ENCODE measurements around the gene FSTL4. TPM values are rescaled to one million over a fixed set of nuclear protein-coding genes. Genes with fewer than 3 reads are reported as not detected.

Gene FSTL4
- total RNA-seq, 1 experiment from 2014 or later, result 0.12 TPM

DNA sequence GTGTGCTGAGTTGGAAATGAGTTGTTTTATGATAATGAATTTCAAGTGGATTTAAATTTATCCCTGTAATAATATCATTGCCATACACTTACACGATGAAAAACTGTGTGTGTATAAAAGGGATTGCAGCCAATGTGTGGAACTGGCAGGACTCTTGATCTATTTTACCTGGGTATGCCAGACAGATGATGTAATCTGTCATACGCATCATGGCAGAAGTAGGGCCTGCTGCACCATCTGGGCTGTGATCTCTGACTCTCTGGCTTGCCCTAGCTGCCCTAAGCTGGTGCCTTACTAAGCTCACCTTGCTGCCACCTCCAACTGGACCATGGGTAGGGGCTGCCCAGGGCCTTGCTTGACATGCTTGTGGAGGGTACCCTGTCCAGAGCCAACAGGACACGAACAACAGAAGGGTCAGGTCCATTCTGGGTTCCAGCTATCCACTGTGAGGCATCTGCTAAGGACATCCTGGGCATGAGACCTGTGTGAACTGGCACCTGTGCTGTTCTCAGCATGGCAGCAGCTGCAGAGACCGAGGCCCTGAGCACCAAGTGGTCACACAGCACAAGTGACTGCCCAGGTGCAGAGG, 184.2 kb downstream of the FSTL4 start:
- DNase-seq (ENCODE audit: low read depth), result no peak

DNA sequence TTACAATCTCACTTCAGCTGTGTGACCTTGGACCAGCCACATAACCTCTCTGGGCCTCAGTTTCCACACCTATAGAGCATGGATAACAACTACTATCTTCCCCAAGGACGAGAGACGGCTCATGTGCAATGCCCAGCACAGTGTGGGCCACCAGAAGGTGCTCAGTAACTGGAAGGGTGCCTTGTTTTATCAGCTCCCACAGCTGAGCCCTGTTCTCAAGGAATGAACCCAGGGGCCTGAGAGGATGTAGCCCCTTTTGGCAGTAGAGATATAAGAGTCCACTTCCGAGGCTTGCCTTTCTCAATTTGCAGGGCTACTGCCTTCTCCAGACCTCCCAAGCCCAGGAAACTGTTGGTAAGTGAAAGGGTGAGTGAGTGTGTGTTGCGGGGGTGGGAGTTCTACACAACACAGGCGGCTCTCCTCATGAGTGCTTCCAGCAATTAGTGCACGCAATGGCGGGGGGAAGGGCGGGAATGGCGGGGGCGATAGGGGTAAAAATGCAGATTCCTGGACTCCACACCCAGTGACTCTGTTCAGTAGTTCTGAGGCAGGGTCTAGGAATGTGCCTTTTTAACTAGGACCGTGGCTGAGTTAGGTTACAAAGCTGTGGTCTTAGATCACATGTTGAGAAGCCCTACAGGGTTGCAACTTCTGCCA, 185.1 kb downstream of the FSTL4 start:
- no peak for DNase-seq (ENCODE audit: low read depth)

DNA sequence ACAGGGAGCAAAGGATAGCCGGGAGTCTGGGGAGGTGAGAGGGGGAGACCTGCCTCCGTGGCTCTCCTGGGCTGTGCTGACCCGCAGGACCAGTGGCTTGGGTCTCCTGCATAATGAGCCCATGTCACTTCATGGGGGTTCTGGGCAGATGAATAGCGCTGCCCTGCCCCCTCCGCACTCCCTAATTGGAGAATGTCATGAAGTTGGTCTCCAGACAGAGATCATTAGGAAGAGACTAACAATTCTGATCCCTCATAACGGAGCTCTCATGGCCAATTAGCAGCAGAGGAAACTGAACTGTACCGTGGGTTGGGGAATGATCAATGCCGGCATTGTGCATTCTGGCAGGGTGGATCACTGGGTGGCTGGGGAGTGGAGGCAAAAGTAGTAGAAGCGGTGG, 186.1 kb downstream of the FSTL4 start:
- no peak for DNase-seq (ENCODE audit: low read depth)

DNA sequence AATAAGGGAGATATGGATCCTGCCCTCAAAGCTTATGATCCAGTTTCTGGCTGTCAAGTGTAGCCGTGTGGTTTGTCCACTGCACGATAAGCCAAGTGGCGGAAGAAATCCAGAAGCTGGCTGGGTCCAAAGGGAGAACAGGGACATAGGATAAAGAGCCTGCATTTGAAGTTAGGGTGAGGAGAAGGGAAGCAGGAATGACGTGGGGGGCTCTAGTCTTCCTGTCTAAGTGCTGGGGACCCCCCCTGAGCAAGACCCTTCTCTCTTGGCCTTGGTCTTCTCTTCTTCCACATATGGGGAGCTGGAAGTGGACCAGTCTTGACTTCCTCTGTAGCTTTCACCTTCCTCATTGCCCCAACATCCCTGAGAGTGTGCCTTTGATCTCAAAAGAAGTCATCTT, 186.6 kb downstream of the FSTL4 start:
- no peak for DNase-seq (ENCODE audit: low read depth)

DNA sequence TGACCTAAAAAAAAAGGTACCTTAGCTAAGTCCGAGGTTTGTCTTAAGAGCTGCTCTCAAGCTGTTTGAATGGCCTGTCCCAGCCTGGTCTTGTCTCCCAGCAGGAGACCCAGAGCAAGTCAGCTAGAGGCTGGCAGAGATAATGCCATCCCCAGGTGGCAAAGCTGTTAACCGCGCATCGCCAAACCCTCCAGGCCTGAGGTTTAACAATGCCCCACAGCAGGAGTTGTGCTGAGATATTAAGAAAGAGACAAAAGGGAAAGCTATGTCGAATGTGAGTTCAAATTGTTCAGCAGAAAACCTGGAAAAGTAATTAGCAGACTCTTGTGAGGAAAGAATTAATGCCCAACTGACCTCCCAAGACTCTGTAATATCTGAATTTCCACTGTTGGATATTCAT, 187.1 kb downstream of the FSTL4 start:
- no peak for DNase-seq (ENCODE audit: low read depth)

DNA sequence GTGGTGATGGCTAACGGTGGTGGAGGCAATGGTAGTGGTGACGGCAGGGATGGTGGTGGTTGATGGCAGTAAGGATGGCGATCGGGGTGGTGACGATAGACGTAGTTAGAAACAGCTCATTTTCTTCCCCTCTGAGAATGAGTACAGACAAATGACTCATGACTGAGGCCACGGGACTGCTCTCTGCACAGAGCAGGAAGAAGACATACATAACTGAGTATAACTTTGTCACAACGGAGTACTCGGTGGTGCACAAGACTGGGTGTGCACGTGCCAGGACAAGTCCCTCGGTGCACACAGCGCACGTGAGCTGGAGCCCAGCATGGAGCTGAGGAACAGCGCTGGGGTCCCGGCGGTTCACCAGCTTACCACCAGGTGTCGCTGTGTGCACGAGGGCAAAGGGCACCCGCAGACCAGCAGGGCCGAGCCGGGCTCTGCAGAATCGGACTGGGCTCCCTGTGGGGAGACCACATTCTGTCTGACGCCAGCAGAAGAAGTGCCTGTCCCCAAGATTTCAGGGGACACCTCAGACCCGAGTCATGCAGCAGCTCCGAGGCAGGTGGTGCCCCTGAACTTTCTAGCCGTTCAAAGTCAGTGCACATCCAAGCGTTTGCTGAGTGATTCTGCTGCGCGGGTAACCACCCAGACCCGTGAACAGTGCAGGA, 188.6 kb downstream of the FSTL4 start:
- DNase-seq (ENCODE audit: low read depth), result peak; percentile 29

DNA sequence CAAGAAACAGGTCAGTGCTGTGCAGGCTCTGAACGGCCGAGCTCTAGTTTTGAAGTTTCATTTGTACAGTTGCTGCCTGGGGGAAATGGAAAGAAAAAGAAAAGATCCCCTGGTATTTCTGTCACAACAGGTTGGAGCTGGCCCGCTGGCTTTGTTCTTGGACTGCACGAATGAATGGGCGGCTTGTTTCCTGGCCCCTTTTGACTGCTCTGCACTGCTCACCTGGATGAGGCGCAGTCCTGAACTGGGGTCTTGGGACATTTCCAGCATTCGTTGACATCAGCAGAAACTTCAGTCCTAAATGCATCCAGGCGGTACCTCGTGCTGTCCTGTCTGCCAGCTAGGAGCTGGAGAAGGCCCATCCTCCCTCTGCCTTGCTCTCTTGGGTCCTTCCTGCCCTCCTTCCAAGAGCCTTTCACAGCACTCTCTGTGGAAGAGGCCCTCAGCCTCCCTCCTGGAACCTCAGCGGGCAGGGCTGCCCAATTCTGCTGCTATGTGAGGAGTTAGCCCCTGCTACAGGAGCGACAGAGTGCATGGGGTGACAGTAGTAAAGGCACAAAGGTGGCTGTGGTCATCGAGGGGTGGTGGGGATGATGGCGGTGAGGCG, 189.2 kb downstream of the FSTL4 start:
- no peak for DNase-seq (ENCODE audit: low read depth)

GRCh38 chr5:133421806-133422205, 190.5 kb downstream of the FSTL4 start:
- no peak for DNase-seq (ENCODE audit: low read depth)

DNA sequence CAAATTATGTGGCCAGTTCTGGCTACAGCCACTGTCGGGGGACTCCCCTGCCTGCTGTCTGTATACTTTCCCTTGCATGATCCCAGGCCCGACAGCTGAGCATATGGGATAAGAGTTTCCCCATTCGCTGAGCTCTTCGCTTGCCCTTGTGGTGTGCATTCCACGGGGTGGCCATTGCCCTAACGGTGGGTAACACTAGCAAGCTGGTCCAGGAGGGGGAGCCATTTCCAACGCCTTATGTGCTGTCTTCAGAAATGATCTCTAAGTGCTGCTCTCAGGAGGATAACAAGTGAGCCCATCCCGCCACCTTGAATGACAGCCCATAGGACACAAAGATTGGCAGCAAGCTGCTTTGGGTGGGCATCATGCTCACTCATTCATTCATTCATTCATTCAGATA, 190.9 kb downstream of the FSTL4 start:
- peak; percentile 9 for DNase-seq (ENCODE audit: low read depth)

GRCh38 chr5:133420440-133421301, 191.7 kb downstream of the FSTL4 start:
- no peak for DNase-seq (ENCODE audit: low read depth)

- DNase-seq (ENCODE audit: low read depth), result no peak
Observed at GRCh38 chr5:133415906-133416305, 196.4 kb downstream of the FSTL4 start.

- no peak for DNase-seq (ENCODE audit: low read depth)
Observed at GRCh38 chr5:133415506-133415905, 196.8 kb downstream of the FSTL4 start.

DNA sequence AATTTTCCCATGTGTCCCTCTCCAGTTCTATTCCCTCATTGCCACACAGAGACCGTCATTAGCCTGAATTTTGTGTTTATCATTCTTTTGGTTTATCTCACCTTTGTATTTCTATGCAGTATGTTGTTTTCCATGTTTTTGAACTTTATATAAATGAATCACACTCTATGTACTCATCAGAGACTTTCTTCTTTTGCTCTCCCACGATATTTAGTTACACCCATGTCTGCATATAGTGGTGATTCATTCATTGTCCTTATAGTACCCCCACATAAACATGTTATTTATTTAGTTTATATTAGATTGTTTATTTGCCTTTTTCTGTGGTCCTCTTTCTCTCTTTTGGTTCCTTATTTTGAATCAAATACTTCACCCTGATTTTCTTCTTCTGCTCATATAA, 199.7 kb downstream of the FSTL4 start:
- no peak for DNase-seq (ENCODE audit: low read depth)

GRCh38 chr5:133410335-133410828, 202.0 kb downstream of the FSTL4 start:
- DNase-seq (ENCODE audit: low read depth), result no peak

DNA sequence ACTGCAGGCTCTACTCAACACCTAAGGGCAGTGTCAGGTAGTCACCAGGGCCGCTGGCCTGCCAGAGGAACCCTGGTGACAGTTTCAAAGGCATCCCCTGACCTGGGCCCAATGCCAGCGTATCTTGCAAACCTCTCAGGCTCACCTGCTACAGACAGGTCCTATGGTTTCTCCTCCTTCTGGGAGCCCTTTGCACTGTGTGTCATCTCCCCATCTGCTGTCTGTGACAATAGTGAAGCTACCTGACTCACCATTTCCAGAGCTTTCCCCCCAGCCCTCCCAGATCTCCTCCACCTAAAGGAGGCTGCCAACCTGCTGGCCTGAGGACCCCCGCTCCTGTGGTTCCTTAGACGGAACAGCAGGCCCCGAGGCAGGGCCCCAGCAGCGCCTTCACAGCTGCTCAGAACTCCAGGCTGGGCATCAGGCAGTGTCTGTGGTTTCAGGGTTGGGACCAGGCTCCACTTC, 203.1 kb downstream of the FSTL4 start:
- DNase-seq (ENCODE audit: low read depth), result no peak

- no peak for DNase-seq (ENCODE audit: low read depth)
Observed at GRCh38 chr5:133408322-133408721, 204.0 kb downstream of the FSTL4 start.

DNA sequence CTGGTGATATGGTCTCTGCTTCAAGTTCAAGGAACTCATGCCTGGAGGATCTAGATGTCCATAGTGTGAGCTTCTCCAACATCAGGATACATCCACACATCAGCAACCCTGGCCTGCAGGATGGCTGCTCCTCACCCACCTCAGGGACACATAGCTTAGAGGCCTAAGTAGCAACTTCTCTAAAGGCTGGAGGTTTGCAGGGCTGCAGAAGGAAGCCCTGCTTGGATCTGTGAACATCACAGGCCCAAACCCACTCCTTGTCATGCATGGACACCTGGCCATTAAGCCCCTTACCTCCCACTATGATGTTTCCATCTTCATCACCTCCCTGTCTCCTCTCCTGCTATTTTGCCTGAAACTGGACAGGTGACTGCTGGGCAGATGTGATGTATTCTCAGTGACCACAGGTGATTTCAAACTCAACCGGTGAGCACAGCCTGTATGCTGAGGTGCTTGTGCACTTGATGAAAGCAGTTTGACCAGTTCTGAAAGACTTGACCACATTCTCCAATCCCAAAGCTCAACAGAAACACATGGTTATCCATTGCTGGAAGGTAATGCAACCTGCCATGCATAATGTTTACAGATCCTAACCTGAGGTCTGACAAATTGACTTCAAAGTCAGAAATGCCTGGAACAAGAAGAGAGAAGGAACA, 205.2 kb downstream of the FSTL4 start:
- no peak for DNase-seq (ENCODE audit: low read depth)

DNA sequence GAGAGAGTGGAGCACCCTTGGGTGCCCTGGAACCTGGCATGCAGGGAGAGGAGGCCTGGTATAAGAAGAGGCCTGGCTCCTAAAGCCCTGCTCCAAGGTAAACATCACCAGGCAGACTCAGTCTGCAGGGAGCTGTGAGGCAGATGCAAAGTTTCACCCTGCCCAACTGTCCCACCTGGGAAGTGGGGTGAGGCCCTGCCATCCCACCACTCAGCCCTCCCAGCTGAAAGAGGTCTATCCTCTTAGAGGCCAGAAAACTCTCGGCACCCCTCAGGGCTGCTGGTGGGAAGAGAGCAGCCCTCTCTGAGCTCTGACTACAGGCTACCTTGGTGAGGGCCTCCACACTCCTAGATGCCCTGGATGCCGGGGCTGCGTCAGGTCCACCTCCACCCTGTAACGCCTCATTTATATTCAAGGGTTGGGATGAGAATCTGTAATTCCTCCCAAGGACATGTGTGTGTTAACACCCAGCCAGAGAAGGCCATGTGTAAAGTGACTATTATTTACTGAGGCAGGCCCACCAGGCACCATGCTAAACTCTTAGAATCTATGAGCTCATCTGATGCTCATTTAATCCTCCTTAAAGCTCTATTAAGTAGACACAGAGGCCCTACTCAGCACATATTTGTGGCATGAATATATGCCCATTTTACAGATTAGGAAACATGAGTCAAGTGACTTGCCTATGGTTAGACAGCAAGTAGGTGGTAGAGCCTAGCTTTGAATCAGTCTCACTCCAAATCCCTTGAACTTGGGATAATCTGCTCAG, 205.9 kb downstream of the FSTL4 start:
- no peak for DNase-seq (ENCODE audit: low read depth)

- DNase-seq (ENCODE audit: low read depth), result no peak
Observed at GRCh38 chr5:133405275-133406034, 206.9 kb downstream of the FSTL4 start.

GRCh38 chr5:133404724-133405123, 207.6 kb downstream of the FSTL4 start:
- peak; percentile 34 for DNase-seq (ENCODE audit: low read depth)

Measured in RPMI7951 (cell line).